ENCODE measurements around the gene OR2AG1.
A peak's percentile ranks its signal among the peaks of the same experiment; 100 is the strongest.

Gene OR2AG1

DNA sequence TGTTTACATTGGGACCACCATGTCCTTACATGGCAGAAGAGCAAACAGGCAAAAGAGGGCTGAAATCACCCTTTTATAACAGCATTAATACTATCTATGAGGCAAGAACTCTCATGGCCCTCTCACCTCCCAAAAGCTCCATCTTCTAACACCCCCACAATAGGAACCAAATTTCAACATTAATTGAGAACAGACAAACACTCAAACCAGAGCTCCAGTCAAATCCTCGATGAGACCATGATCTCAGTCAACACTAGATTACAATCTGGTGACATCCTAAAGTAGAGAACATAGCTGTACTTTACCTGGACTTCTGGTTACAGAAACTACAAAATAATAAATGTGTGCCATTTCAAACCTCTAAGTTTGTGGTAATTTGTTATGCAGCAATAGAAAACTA lies 36.2 kb upstream of the OR2AG1 start:
- no peaks in the 10 kb centered on the region for H3K36me3 Mint-ChIP-seq (ENCODE audit: low read depth)

DNA sequence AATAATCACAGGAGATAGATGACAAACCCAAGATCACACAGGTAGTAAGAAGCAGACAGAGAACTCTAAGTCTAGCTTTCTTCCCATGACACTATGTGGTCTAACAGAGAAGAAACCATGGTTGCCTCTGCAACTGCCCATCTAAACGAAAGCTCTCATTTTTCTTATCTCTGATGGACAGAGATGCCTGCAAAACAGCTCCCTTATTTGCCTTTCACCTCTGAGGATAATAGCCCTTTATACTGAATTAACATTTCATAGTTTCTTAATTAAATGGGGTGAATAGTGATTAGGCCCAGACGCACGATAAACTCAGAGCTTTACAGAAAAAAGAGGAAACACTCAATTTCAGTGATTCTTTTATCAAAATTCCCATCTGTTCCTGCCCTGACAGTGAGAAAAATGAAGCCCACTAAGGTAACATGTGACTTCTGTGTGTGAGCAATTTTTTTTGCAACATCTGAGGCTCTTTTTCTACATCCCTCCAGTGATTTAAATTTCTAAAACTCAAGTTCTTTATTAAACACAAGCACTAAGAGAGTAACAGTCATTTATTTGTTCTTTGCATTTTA lies 35.6 kb upstream of the OR2AG1 start:
- Mint-ChIP-seq H3K27ac (no peak overlapping the region), H3K4me3 (no peak overlapping the region), H3K27me3 (ENCODE audit: low read depth, poor library complexity) (peaks cover 7% of the 10 kb centered on the region), H3K4me1 (peaks cover 13% of the 10 kb centered on the region), H3K36me3 (ENCODE audit: low read depth) (no peaks in the 10 kb centered on the region), H3K9me3 (no peaks in the 10 kb centered on the region)
- no peak for DNase-seq
- TF ChIP-seq, protein P1, sequence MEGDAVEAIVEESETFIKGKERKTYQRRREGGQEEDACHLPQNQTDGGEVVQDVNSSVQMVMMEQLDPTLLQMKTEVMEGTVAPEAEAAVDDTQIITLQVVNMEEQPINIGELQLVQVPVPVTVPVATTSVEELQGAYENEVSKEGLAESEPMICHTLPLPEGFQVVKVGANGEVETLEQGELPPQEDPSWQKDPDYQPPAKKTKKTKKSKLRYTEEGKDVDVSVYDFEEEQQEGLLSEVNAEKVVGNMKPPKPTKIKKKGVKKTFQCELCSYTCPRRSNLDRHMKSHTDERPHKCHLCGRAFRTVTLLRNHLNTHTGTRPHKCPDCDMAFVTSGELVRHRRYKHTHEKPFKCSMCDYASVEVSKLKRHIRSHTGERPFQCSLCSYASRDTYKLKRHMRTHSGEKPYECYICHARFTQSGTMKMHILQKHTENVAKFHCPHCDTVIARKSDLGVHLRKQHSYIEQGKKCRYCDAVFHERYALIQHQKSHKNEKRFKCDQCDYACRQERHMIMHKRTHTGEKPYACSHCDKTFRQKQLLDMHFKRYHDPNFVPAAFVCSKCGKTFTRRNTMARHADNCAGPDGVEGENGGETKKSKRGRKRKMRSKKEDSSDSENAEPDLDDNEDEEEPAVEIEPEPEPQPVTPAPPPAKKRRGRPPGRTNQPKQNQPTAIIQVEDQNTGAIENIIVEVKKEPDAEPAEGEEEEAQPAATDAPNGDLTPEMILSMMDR (IDR thresholded peaks at IDR 0.05): no peak

More for the DNA sequence above, 36.2 kb upstream of the OR2AG1 start:
- Mint-ChIP-seq H3K27me3 (ENCODE audit: low read depth, poor library complexity) (peaks cover 7% of the 10 kb centered on the region), H3K9me3 (no peaks in the 10 kb centered on the region), H3K4me1 (peaks cover 14% of the 10 kb centered on the region), H3K27ac (no peak overlapping the region), H3K4me3 (no peak overlapping the region)
- no peak for DNase-seq
- TF ChIP-seq, protein P1 (IDR thresholded peaks at IDR 0.05): no peak

DNA sequence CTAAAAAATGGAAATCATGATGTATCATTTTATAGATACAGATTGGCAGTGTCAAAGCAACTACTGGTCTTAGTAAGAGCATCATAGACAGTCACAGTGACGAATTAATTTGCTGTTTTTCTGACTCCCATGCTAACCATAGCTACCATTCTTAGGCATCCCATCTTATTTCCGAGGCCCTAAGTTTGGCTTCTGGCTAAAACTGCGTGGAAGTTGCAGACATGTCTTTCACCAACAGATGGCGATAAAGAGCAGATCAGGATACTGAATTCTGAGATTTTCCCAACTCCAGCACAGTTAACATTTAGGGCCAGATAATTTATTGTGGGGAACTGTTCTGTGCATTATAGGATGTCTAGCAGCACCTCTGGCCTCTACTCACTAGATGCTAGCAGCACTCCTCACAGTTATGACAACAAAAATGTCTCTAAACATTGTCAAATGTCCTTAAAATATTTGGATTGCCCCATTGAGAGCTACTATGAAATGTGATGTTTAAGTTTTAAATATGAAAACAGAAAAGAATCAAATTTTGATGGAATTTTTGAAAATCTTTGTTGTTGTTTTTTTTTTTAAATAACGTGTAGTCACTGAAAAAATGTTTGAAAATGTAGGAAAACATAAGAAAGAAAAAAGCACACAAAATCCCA lies 27.4 kb upstream of the OR2AG1 start:
- TF ChIP-seq, protein P1 (IDR thresholded peaks at IDR 0.05): peak; percentile 82
- no peaks in the 10 kb centered on the region for H3K27me3 Mint-ChIP-seq (ENCODE audit: low read depth, poor library complexity)
- H3K27ac Mint-ChIP-seq: no peak overlapping the region
- H3K4me3 Mint-ChIP-seq: no peak overlapping the region
- peak; percentile 63 for DNase-seq
- H3K9me3 Mint-ChIP-seq: peaks cover 2% of the 10 kb centered on the region
- H3K4me1 Mint-ChIP-seq: no peaks in the 10 kb centered on the region
- no peaks in the 10 kb centered on the region for H3K36me3 Mint-ChIP-seq (ENCODE audit: low read depth)

DNA sequence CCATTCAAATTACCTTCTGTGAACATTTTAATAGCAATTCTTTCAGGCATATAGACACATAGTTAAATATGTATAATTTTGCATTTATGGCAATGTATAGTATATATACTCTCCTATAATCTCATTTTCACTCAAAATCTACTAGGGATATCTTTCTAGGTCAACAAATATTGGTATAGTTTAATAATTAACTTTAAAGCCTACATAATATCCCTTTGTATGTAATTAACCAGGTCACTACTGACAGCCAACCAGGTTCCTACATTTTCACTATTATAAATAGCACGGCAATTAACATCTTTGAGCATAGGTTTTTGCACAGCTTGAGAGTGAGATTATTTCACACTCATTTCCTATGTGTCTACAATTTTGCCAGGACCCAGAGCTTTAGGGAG lies 26.9 kb upstream of the OR2AG1 start:
- Mint-ChIP-seq H3K27me3 (ENCODE audit: low read depth, poor library complexity) (no peaks in the 10 kb centered on the region), H3K27ac (no peak overlapping the region), H3K36me3 (ENCODE audit: low read depth) (no peaks in the 10 kb centered on the region), H3K4me1 (no peaks in the 10 kb centered on the region), H3K9me3 (peaks cover 6% of the 10 kb centered on the region), H3K4me3 (no peak overlapping the region)
- DNase-seq: no peak
- TF ChIP-seq, protein P1 (IDR thresholded peaks at IDR 0.05): no peak

DNA sequence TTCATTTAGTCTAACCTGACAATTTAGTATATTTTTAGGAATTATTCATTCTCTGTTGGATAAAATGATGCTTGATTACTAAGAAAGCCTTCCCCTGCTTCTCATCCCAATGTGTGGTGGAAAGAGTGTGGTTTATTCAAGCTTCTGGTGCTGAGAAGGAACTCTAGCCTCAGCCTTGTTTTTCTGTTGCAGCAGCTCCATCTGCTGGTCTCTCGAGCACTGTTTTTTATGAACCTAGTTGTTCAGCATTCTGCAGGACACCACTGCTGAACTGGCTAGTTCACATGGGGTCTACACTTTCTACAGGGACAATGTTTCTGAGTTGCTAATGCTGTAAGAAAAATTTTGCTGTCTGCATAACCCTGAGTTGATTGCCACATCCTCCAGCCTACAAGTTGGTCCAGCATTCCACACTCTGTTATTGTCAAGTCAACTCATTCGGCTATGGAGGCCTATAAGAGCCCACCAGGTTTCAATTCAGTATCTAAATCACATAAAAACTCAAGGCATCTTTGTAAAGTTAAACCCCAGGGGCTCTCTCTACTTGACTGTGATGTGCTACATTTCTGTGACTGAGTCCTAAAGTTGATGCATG lies 25.4 kb upstream of the OR2AG1 start:
- Mint-ChIP-seq H3K27me3 (ENCODE audit: low read depth, poor library complexity) (no peaks in the 10 kb centered on the region), H3K4me3 (no peak overlapping the region), H3K36me3 (ENCODE audit: low read depth) (peaks cover 2% of the 10 kb centered on the region), H3K4me1 (no peaks in the 10 kb centered on the region), H3K27ac (no peak overlapping the region), H3K9me3 (peaks cover 19% of the 10 kb centered on the region)
- peak; percentile 46 for DNase-seq
- TF ChIP-seq, protein P1 (IDR thresholded peaks at IDR 0.05): peak; percentile 57

Measured in nephron progenitor cell (in vitro differentiated cells).